ENCODE data around the gene KLHL29.

DNA sequence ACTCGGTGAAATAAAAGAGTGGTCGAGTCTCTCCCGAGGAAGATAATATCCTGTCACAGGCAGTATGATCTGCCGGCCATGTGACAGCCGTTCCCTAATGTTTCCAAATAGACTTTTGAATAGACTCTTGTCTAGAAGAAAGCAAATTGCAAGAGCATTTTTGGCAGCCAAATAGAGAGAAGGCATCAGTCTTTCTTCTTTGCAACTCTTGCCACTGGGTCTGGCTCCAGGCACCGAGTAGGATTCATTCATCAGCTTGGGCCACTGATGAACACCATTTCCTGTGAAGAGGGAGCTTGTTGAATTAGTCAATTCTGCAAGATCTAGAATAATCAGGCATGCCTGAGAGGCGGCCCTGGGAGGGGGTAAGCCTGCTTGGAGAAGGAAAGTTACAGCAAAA, 165.6 kb downstream of the KLHL29 start:
- TF ChIP-seq, protein P1, sequence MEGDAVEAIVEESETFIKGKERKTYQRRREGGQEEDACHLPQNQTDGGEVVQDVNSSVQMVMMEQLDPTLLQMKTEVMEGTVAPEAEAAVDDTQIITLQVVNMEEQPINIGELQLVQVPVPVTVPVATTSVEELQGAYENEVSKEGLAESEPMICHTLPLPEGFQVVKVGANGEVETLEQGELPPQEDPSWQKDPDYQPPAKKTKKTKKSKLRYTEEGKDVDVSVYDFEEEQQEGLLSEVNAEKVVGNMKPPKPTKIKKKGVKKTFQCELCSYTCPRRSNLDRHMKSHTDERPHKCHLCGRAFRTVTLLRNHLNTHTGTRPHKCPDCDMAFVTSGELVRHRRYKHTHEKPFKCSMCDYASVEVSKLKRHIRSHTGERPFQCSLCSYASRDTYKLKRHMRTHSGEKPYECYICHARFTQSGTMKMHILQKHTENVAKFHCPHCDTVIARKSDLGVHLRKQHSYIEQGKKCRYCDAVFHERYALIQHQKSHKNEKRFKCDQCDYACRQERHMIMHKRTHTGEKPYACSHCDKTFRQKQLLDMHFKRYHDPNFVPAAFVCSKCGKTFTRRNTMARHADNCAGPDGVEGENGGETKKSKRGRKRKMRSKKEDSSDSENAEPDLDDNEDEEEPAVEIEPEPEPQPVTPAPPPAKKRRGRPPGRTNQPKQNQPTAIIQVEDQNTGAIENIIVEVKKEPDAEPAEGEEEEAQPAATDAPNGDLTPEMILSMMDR (conservative IDR thresholded peaks at IDR 0.05; ENCODE audit: low read depth, low read length), result no peak
- no peak for TF ChIP-seq EZH2 (IDR thresholded peaks at IDR 0.05; ENCODE audit: borderline replicate concordance, low read depth, low read length, poor library complexity, severe bottlenecking)
